B cell (primary cell): Measurements from ENCODE around the gene TWF2. TPM values are rescaled to one million over a fixed set of nuclear protein-coding genes. Genes with fewer than 3 reads are reported as not detected.

Experiments
- ATAC-seq: fragments of 200-7000 bp; cut with Tn5 transposase; one replicate; pipeline ENCODE4 v1.10.0; 2021; ENCODE audit warnings: low read depth, mild to moderate bottlenecking, moderate number of reproducible peaks, moderate library complexity
- CTCF ChIA-PET: fragments of 350-600 bp; sonication (Branson Sonifier 250); formaldehyde crosslinking; loops from one replicate; lab custom pipeline; 2021; ENCODE audit warnings: antibody characterized with exemption, inconsistent platforms; lab: Charles Lee
- POLR2A ChIA-PET: fragments of 350-600 bp; sonication (Branson Sonifier 250); formaldehyde crosslinking; loops from one replicate; lab custom pipeline; 2021; ENCODE audit warnings: antibody characterized with exemption; lab: Charles Lee
- DNase-seq: peaks from one replicate; pipeline ENCODE4 v3.0.0; 2013
- H2AFZ ChIP-seq: 2 replicates; pipeline ENCODE4 v1.6.1; 2012; ENCODE audit warnings: mild to moderate bottlenecking, low read depth, low read length; ENCODE audit not compliant: insufficient read depth, poor library complexity, severe bottlenecking
- H3K27ac ChIP-seq, 2 donors: 1 replicate in 1 of 2; 2 replicates in 1 of 2; pipeline ENCODE4 v1.5.1; 2012 to 2013; ENCODE audit warnings: low read length in 2 of 2, mild to moderate bottlenecking in 2 of 2, moderate library complexity in 1 of 2
- H3K27me3 ChIP-seq, 4 experiments: fragments of 200-600 bp in 1 of 4; sonication (generic) in 1 of 4; replicated peaks in 1 of 4; 1 replicate in 2 of 4; 2 replicates in 2 of 4; pipeline versions ENCODE4 v1.6.1 to v1.7.0; 2013 to 2016; ENCODE audit warnings: low read length in 3 of 4, mild to moderate bottlenecking in 2 of 4, mixed read lengths in 1 of 4, moderate library complexity in 1 of 4; ENCODE audit not compliant: insufficient read depth in 4 of 4, control insufficient read depth in 3 of 4; ENCODE audit errors: control extremely low read depth in 1 of 4
- H3K36me3 ChIP-seq, 2 experiments: replicated peaks in 1 of 2; 1 replicate in 1 of 2; 2 replicates in 1 of 2; pipeline versions ENCODE4 v1.6.1 to v1.7.1; 2013; ENCODE audit warnings: low read length in 1 of 2; ENCODE audit not compliant: insufficient read depth in 2 of 2, control insufficient read depth in 1 of 2; ENCODE audit errors: control extremely low read depth in 1 of 2, extremely low read depth in 1 of 2
- H3K4me1 ChIP-seq, 2 donors: fragments of 200-600 bp in 1 of 2; sonication (generic) in 1 of 2; 1 replicate in 1 of 2; 2 replicates in 1 of 2; pipeline versions ENCODE4 v1.5.1 to v1.6.1; 2013 to 2017; ENCODE audit warnings: low read length in 2 of 2; ENCODE audit not compliant: control insufficient read depth in 2 of 2, insufficient read depth in 2 of 2
- H3K4me2 ChIP-seq: replicated peaks from 2 replicates; pipeline ENCODE3; 2012; ENCODE audit warnings: mild to moderate bottlenecking, low read depth, low read length; ENCODE audit not compliant: poor library complexity, severe bottlenecking
- H3K4me3 ChIP-seq, 5 experiments: fragments of 200-600 bp in 1 of 5; sonication (generic) in 1 of 5; 1 replicate in 3 of 5; 2 replicates in 2 of 5; pipeline versions ENCODE4 v1.5.1 to v1.7.0; 2011 to 2016; ENCODE audit warnings: low read length in 4 of 5, mild to moderate bottlenecking in 4 of 5, low read depth in 2 of 5, control low read depth in 1 of 5, moderate library complexity in 1 of 5; ENCODE audit not compliant: insufficient read depth in 1 of 5; ENCODE audit errors: control extremely low read depth in 1 of 5, extremely low read depth in 1 of 5
- H3K79me2 ChIP-seq: fragments of 200-600 bp; sonication (generic); one replicate; pipeline ENCODE4 v1.6.0; 2016; ENCODE audit warnings: low read length; ENCODE audit not compliant: control insufficient read depth, insufficient read depth
- H3K9ac ChIP-seq: fragments of 200-600 bp; sonication (generic); 2 replicates; pipeline ENCODE4 v1.6.1; 2017; ENCODE audit warnings: mild to moderate bottlenecking, low read length, moderate library complexity
- H3K9me3 ChIP-seq, 3 donors: one replicate each; pipeline versions ENCODE4 v1.6.1 to v1.7.1; 2013; ENCODE audit warnings: low read length in 2 of 3; ENCODE audit not compliant: control insufficient read depth in 2 of 3, insufficient read depth in 1 of 3; ENCODE audit errors: control extremely low read depth in 1 of 3
- H4K20me1 ChIP-seq: 2 replicates; pipeline ENCODE4 v1.6.0; 2012; ENCODE audit warnings: mild to moderate bottlenecking, low read length; ENCODE audit not compliant: insufficient read depth, control insufficient read depth, poor library complexity, severe bottlenecking
- H3K27ac Mint-ChIP-seq: one replicate; pipeline ENCODE4 v1.8.0; 2021; ENCODE audit warnings: mixed read lengths
- H3K27me3 Mint-ChIP-seq: one replicate; pipeline ENCODE4 v1.8.0; 2021; ENCODE audit warnings: mixed read lengths
- H3K4me1 Mint-ChIP-seq: one replicate; pipeline ENCODE4 v1.8.0; 2021; ENCODE audit warnings: mixed read lengths
- H3K4me3 Mint-ChIP-seq: one replicate; pipeline ENCODE4 v1.8.0; 2021; ENCODE audit warnings: mixed read lengths
- H3K9me3 Mint-ChIP-seq: one replicate; pipeline ENCODE4 v1.8.0; 2022; ENCODE audit warnings: mixed read lengths; ENCODE audit not compliant: insufficient read depth
- EZH2 ChIP-seq: IDR thresholded peaks from 2 replicates; pipeline ENCODE4 v1.6.1; 2012; ENCODE audit warnings: borderline replicate concordance, low read depth, mild to moderate bottlenecking, moderate library complexity, low read length; ENCODE audit not compliant: insufficient read depth, poor library complexity, severe bottlenecking
- WGBS: methylation state at CpG from one replicate; pipeline ENCODE4 v1.1.5; 2013; ENCODE audit warnings: missing lambda C conversion rate; ENCODE audit not compliant: insufficient coverage; 5-methylcytosine and 5-hydroxymethylcytosine counted together
- intact Hi-C: fragments of 100-400 bp; cut with micrococcal nuclease; formaldehyde crosslinking; loops from one replicate; pipeline ENCODE4 v1.10.0; 2022
- polyA plus RNA-seq: library from polyadenylated mRNA; depleted of rRNA; stranded (reverse); fragments of >200 nt; gene quantifications from 2 replicates; pipeline ENCODE4 v1.2.3, GENCODE V29; 2012
- total RNA-seq, 2 donors: library from RNA; stranded (reverse); fragments of 120-200 nt in 1 of 2; gene quantifications; 1 replicate in 1 of 2; 2 replicates in 1 of 2; pipeline versions ENCODE4 v1.2.3 to v1.2.4, GENCODE V29; 2013 to 2022
- TF ChIP-seq, protein P1 (sequence below): fragments of 200-600 bp; IDR thresholded peaks from one replicate; pipeline ENCODE4 v1.8.0; 2022; ENCODE audit warnings: antibody characterized with exemption, mild to moderate bottlenecking

The TWF2 gene
- total and polyA plus RNA-seq, 2 donors (not counting 1 experiment from before 2014, with no cell fraction given) = 60.3 to 88.2 TPM

DNA sequence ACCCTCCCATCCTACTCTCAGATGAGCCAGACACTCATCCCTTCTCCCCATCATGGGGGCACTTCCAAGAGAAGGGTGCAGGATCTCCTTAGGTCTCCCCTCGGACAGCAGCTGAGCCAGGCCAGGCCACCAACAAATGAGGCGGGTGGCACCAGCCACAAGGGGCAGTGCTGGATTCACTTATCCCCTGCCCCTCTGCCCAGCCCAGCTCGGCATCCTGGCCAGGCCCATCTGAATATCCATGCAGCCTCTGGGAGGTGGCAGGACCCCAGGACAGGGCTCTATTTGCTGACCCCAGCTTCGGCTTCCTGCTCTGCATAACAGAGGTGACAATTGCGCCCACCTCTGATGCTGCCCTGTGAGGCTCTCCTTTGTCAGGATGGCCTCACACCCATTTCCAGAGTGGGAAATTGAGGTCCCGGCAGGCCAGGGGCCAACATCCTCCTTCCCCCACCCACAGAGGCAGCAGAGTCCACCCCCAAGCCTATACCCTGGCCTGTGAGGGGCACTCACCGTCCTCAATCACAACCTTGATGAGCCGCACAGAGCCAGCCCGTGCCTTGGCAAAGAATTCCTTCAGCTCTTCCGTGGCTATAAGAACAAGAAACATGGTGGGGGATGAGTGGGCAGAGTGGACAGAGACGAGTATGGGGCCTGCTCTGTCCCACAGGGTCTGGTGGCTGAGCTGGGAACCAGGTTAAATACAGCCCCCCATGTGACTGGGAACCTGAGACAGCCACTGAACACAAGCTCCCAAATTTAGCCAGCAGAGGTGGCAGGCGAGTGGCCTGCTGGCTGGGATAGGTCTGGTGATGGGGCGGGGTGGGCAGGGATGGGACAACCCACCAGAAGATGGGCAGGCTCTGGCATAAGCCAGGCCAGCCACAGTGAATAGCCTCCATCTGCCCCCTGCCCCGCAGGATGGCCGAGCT, 4.2 kb downstream of the TWF2 start:
- Histone ChIP-seq H3K4me2 (no peak overlapping the region), H3K9ac (no peak overlapping the region), H3K36me3 (peaks cover 8 to 62% of the 10 kb centered on the region in 2 experiments), H3K27ac (peak overlapping the region in 1 of 2 donors; percentile 18), H3K9me3 (no peaks in the 10 kb centered on the region), H3K4me1 (peaks cover 31 to 58% of the 10 kb centered on the region in 2 donors), H3K79me2 (peaks cover 97% of the 10 kb centered on the region), H2AFZ (no peak overlapping the region), H3K4me3 (no peak overlapping the region), H4K20me1 (peaks cover 81% of the 10 kb centered on the region), H3K27me3 (no peaks in the 10 kb centered on the region)
- Mint-ChIP-seq H3K4me3 (no peak overlapping the region), H3K27me3 (no peaks in the 10 kb centered on the region), H3K4me1 (peaks cover 56% of the 10 kb centered on the region), H3K27ac (peak overlapping the region; percentile 80), H3K9me3 (no peaks in the 10 kb centered on the region)
- DNase-seq (peak; percentile 7), ATAC-seq (no peak)
- WGBS = 91% methylated on average over 12 of the region's 15 CpGs
- TF ChIP-seq EZH2 = no peak
- TF ChIP-seq, protein P1, sequence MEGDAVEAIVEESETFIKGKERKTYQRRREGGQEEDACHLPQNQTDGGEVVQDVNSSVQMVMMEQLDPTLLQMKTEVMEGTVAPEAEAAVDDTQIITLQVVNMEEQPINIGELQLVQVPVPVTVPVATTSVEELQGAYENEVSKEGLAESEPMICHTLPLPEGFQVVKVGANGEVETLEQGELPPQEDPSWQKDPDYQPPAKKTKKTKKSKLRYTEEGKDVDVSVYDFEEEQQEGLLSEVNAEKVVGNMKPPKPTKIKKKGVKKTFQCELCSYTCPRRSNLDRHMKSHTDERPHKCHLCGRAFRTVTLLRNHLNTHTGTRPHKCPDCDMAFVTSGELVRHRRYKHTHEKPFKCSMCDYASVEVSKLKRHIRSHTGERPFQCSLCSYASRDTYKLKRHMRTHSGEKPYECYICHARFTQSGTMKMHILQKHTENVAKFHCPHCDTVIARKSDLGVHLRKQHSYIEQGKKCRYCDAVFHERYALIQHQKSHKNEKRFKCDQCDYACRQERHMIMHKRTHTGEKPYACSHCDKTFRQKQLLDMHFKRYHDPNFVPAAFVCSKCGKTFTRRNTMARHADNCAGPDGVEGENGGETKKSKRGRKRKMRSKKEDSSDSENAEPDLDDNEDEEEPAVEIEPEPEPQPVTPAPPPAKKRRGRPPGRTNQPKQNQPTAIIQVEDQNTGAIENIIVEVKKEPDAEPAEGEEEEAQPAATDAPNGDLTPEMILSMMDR = no peak
- POLR2A ChIA-PET = interaction anchor here (0.6 to 1.2 kb wide), 5 partner anchors 9 to 102 kb away, joined by 3 to 6 read pairs (median 4); partner anchors contain the start of genes TLR9 and WDR82
- intact Hi-C loops = no loop called here
- CTCF ChIA-PET = interaction anchor here (0.8 to 18.5 kb wide), 9 partner anchors 13 to 104 kb away, joined by 3 to 237 read pairs (median 4); partner anchors contain the start of gene TLR9
